HG03354 (cell line): ENCODE results near the gene AIF1L.

ENCODE experiments used
- ATAC-seq: cut with Tn5 transposase; IDR thresholded peaks from one replicate; pipeline ENCODE4 v1.9.1; 2021; ENCODE audit warnings: mild to moderate bottlenecking; ENCODE audit not compliant: unreplicated experiment, poor library complexity, severe bottlenecking

Gene AIF1L

GRCh38 chr9:131116281-131117120 is 20.2 kb downstream of the AIF1L start:
- ATAC-seq, result no peak

DNA sequence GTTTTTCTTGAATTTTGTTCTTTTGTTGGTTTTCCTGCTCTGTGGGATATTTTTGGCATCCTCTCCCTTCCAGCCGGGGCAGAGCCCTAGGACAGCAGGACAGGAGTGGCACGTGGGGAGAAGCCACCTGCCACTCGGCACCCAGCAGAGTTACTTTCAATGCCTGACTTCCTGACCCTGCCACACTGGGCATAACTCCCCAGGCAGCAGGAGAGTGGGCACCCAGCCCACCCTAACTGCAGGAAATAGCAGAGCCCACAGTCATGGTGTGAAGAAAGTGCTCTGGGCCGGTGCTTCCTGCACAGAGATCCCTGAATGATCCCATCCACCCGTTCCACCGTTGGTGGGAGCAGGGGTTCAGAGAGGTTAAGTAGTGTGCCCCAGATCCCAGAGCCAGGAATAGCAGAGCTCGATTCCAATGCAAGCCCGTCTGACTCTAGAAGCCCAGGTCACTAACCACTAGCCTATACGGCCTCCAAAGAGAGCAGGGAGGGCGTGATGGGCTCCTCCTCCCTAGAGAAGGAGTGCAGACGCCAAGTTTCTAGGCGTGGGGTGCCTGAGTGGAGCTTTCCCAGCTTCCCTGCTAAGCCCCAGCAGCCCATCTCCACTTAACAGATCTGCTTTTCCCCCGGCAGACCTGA is 20.9 kb downstream of the AIF1L start:
- ATAC-seq, result no peak

GRCh38 chr9:131117762-131118145 is 21.4 kb downstream of the AIF1L start:
- ATAC-seq, result no peak

GRCh38 chr9:131119600-131119999 is 23.3 kb downstream of the AIF1L start:
- no peak for ATAC-seq

DNA sequence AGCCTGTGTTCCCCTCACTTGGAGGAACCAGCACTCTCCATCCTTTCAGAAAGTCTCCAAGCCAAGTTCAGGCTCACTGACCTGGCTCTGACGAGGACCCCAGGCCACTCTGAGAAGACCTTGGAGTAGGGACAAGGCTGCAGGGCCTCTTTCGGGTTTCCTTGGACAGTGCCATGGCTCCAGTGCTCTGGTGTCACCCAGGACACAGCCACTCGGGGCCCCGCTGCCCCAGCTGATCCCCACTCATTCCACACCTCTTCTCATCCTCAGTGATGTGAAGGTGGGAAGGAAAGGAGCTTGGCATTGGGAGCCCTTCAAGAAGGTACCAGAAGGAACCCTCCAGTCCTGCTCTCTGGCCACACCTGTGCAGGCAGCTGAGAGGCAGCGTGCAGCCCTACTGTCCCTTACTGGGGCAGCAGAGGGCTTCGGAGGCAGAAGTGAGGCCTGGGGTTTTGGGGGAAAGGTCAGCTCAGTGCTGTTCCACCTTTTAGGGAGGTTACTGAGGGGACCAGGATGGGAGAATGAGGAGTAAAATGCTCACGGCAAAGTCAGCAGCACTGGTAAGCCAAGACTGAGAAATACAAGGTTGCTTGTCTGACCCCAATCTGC is 24.4 kb downstream of the AIF1L start:
- ATAC-seq, result no peak

DNA sequence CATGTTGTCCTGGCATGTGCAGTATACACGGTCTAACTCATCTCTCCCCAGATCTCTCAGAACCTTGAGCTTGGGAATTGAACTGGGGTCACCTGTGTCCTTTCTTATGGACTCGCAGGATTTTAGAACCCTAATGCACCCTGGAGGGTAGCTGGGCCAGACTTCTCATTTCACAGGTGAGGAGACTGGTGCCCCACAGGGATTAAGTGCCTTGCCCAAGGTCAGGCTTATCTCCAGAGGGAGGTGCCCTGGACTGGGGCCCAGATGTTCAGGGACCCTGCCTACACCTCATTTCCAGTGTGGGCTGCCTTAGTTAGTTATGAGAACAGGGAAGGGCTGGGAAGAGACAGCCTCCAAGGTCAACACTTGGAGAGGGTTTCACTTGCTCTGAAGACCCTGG is 25.0 kb downstream of the AIF1L start:
- no peak for ATAC-seq

GRCh38 chr9:131122158-131122557 is 25.8 kb downstream of the AIF1L start:
- no peak for ATAC-seq

- no peak for ATAC-seq
These were observed 28.6 kb downstream of the AIF1L start for GRCh38 chr9:131125038-131125287.

DNA sequence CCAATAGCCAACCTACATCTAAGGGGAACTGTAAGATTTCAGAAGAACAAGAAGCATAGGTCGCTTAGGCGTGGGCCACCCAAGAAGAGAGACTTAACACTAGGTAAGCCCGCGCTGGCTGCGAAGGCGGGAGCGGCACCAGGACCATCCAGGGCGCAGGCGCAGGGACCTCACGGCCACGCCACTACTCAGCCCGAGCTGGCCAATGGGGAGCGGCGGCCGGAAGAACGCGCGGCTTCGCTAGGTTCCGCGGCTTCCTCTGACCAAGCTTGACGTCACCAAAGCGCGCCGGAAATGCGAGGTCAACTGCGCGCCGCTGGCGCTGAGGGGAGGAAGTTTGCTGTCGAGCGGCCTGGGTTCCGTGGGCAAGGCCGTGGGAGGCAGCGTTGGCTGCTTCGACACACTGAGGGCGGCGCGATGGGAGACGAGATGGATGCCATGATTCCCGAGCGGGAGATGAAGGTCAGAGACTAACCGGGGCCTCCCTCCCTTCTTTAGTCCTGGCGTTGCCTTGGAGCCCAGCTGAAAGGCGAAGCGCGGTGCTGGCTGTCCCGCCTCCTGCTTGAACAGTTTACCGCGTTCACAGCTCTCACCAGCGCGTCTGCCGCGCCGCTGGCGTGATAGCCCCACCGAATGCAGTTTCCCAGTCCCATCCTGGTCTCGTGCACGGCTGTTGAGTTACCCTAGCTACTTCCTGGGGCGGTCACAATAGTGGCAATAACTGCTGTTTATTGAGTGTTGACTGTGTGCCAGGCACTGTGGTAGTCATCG is 29.1 kb downstream of the AIF1L start, which contains the start of gene NUP214:
TSS of gene NUP214 (plus strand) at position 299 of the 771 bp plus-strand sequence. CDS start at position 418, 119 bp downstream.
- ATAC-seq, result peak; percentile 97

DNA sequence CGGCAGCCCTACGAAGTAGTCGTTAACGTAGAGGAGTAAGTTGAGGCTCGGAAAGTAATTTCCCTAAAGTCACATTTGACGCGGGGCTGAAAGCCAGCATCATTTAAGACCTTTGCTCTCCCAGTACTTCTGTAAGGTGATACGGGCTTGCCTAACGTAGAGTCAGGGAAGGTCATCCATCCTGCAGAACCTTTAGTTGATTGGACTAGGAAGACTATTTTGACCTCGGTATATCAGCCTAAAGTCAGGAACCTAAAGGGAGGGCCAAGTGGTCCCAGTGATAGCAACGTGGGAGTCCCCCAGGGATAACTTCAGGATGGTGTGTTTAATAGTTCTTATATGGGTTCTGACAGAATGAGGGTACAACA is 29.7 kb downstream of the AIF1L start:
- no peak for ATAC-seq

DNA sequence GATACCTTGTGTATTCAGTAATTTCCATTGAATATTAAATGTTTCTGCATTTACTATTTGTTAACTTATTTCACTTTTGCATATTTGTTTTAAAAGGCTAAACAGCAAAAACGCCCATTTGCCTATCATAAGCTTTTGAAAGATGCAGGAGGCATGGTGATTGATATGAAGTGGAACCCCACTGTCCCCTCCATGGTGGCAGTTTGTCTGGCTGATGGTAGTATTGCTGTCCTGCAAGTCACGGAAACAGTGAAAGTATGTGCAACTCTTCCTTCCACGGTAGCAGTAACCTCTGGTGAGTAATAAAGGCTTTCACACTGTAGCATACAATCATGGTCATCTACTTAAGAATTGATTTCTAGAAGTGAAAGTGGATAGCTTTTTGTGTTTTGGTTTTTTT is 32.9 kb downstream of the AIF1L start:
- ATAC-seq, result no peak

DNA sequence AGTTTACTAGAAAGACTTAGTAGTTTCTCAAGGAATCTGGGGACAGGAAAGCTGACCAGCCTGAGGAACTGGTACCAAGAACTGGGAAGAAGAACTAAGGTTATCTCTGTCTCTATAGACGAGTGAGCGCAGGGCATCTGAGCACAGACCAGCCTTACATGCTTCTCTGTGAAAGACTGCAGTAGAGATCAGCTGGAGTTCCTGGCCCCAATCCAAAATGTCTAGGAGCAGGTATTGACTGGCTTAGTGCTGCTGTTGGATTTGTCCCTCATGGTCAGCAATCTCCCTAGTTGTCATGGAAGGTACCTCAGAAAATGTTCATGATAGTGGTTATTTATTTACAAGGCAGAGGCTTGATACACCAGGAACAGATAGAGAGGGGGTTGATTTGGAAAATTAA is 42.3 kb downstream of the AIF1L start:
- ATAC-seq, result no peak

DNA sequence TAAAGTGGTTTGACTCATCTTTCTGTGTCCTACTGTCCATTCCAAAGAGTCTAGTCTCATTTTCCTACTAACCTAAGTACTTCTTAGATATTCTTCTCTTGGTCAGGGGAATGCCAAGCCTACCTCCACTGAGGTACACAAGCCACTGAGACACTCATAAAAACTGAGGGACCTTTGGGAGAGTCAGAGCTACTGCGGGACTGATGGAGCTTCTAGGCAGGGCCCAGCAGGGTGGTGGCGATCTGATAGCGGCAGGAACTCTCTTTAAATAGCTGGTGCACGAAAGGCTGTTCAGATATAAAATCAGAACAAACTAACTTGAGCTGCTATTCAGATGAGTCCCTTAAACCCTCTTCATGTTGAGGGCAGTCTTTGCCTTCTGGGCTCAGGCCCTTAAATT is 43.8 kb downstream of the AIF1L start:
- no peak for ATAC-seq

DNA sequence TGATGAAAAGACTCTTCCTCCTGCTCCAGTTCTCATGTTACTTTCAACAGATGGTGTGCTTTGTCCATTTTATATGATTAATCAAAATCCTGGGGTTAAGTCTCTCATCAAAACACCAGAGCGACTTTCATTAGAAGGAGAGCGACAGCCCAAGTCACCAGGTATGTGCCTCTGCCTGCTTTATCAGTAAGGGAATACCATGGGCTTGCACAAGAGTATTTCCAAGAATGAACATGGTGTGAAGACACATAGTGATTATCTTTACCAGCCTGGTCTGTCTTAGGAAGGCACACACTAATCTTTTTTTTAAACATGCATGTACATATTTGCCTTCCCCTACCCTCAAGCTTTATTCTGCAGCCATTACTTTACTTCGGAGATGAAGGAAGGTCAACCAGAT is 44.2 kb downstream of the AIF1L start:
- ATAC-seq, result no peak

DNA sequence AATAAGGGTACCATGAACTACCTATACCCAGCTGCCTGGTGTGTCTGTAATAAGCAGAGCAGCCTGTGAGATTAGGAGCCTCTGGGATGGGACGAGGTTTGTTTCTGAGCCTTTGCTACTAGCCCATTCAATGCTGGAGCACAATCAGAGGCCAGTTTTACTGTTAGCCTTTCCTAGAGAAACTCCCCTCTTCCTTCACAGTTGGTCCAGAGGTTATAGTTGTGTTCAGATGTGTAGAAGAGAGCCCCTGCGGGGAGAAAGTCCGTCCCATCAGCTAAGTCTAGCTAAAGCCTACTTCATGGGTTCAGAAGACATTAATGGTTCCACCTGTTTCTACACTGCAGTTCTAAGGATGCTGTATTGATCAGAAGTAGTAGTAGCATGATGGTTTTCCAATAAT is 45.8 kb downstream of the AIF1L start:
- no peak for ATAC-seq

DNA sequence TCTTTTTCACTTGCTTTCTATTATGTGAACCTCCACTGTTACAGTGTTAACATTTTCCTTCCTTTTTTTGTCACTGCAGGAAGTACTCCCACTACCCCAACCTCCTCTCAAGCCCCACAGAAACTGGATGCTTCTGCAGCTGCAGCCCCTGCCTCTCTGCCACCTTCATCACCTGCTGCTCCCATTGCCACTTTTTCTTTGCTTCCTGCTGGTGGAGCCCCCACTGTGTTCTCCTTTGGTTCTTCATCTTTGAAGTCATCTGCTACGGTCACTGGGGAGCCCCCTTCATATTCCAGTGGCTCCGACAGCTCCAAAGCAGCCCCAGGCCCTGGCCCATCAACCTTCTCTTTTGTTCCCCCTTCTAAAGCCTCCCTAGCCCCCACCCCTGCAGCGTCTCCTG is 47.9 kb downstream of the AIF1L start:
- ATAC-seq, result no peak

DNA sequence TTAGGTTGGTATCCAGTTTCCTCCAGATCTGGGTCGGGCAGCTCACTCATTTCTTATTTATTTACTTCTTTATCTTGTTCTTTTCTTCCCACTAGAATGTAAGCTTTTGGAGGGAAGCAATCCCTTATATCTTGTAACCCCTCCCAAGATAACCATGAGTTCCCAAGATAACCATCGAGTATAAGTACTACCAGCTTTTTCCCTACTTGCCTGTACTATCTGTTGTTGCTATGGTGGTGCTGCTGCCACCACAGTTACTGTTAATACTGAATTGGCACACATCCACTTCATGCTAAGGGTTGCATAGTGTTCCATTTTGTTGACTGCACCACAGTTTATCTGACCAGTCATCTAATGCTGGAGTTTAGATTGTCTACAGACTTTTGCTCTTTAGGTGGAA is 48.9 kb downstream of the AIF1L start:
- no peak for ATAC-seq

GRCh38 chr9:131146186-131146585 is 49.9 kb downstream of the AIF1L start:
- no peak for ATAC-seq

DNA sequence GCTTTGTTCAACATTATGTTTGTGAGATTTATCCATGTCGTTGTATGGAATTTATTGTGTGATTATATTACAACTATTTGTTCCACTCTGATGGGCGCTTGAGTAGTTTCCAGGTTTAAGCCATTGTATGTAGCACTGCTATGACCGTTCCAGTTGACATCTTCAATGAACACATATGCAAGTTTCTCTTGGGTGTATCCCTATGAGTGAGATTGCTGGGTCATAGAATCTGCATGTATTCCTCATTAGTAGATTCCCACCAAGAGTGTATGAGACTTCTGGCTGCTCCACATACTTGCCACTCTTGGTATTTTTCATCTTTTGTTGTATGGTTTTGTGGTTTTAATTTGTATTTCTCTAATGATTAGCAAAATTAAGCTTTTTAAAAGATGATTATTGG is 51.9 kb downstream of the AIF1L start:
- ATAC-seq, result no peak

DNA sequence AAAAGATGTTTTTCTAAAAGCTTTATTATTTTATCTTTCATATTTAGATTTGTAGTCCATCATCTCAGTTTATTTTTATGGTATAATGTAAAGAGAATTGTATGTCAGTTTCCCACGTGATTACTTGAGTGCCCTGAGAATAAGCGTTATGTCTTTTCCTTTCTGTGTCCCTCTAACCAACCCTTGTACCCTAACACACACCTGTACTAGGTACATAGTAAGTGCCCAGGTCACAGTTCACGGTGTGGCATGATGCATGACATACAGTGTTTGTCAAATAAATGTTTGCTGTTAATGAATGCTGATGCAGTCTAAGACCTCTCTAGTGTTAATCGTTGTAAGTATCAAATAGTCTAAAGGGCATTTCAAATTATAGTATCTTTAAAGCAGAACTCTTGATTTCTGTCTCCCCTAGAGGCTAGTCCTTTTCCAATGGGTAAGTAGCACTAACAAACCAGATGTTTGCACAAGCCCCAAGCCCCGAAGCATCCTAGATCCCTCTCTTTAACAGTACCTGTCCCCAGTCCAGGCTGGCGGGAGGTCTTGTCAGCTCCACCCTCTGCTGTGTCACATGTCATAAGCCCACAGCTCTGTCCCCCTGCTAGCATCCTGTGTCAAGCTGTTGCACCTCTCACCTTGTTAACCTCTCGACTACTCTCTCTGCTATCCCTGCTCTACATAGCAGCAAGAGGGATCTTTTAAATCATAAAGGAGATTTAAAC is 52.8 kb downstream of the AIF1L start:
- ATAC-seq, result no peak
